RCC 7860 (cell line): ENCODE measurements around the gene PFKFB4.
"Not testable (repeated sequence)": the region's sequence is repeated elsewhere in the genome, so short reads cannot be mapped to it uniquely, and the experiment has no call there.

Experiments
- DNase-seq: peaks from one replicate; pipeline ENCODE4 v3.0.0-alpha.2; 2015; ENCODE audit warnings: low spot score
- FAIRE-seq: peaks from 2 replicates; lab custom pipeline; 2012; peaks lifted over from hg19 to GRCh38; lab: Jason Lieb, UNC

Gene PFKFB4

DNA sequence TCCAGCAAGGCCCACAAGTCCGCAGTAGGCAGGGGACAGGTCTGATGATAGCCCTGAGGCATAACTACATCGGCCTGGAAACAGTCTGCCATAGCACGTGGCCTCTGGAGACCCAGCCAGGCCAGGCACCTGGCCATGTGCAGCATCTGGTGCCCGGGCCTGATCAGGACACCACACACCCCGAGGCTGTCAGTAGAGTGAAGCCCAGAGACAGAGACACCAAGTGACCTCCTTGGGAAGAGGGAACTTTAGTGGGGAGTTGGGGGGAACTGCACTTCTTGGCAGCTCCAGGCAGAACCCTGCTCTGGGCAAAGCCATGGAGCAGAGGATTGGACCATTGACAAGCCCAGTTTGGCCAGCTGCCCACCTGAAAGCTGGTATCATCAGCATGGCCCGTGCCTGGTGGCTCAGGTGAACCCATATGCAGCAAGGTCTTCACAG is 53.9 kb downstream of the PFKFB4 start:
- DNase-seq (no peak), FAIRE-seq (no peak)

DNA sequence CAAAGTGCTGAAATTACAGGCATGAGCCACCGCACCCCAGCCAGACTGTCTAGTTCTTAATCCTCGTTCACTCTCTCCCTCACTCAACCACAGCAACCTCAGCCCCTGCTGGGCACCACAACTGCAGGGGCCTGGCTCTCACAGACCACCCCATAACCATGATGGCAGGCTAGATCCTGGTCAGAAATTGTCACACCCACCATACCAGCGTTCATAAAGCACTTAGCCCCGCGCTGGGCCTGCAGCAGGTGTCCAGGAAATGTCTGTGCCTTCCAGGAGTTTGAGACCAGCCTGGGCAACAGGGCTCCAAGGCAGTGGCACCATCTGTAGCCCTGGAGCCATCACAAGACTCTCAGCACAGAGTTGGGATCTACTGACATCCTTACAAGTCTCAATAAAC is 54.5 kb downstream of the PFKFB4 start:
- no peak for FAIRE-seq
- no peak for DNase-seq

DNA sequence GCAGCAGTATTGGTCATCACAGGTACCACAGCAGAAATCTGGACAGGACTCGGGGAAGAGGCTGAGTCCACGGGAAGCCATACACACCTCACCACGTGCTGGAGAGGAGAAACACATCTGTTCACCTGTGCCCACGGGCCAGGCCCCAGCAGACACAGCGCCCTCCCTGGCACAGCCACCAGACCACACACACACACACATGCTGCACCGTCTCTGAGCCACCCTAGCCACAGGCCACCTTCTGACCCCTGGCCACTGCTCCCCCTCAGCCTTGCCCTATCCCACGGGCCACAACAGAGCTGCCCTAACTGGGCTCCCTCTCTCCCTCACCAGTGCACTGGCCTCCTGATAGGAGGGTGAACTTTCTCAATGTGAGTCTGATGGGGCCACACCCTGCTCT is 55.4 kb downstream of the PFKFB4 start:
- FAIRE-seq: no peak

GRCh38 chr3:48500656-48501055 is 55.9 kb downstream of the PFKFB4 start:
- DNase-seq: no peak
- no peak for FAIRE-seq

More for the DNA sequence above, 55.4 kb downstream of the PFKFB4 start:
- no peak for DNase-seq

GRCh38 chr3:48493203-48493501 is 63.5 kb downstream of the PFKFB4 start:
- no peak for DNase-seq
- FAIRE-seq: no peak

DNA sequence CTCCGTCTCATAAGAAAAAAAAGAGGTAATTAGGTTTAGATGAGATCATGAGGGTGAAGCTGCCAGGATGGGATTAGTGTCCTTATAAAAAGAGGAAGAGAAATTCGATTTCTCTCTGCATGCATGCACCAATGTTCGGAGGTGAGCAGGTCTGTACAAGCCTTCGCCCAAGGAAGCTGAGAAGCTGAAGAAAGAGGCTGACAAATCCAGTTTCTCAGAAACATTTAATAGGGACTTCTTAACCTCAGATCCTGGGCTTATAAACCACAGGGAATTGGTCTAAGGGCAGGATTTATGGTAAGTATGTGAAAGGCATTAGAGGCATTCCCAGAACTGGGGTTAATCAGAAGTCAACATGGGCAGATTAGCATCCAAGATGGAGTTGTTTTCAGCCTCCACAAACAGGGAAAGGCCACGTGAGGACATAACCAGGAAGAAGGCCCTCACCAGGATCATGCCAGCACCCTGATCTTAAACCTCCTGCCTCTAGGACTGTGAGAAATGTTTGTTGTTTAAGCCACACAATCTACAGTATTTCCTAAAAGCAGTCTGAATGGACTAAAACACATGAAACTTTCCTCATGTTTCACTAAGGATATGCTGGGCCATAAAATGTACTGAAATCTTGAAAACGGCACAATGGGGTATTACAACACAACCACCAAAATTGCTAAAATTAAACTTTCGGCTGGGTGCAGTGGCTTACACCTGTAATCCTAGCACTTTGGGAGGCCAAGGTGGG is 64.0 kb downstream of the PFKFB4 start:
- FAIRE-seq: no peak
- DNase-seq: no peak

GRCh38 chr3:48486952-48487351 is 69.7 kb downstream of the PFKFB4 start:
- no peak for FAIRE-seq

GRCh38 chr3:48482822-48483221 is 73.8 kb downstream of the PFKFB4 start:
- not testable (repeated sequence) for FAIRE-seq, DNase-seq

More at GRCh38 chr3:48486952-48487351, 69.7 kb downstream of the PFKFB4 start:
- DNase-seq: no peak

DNA sequence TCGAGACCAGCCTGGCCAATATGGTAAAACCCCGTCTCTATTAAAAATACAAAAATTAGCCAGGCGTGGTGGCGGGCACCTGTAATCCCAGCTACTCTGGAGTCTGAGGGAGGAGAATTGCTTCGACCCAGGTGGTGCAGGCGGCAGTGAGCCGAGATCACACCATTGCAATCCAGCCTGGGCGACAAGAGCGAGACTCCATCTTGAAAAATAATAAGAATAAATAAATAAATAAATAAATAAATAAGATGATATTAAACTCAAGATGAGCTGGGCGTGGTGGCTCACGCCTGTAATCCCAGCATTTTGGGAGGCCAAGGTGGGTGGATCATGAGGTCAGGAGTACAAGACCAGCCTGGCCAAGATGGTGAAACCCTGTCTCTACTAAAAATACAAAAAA is 75.7 kb downstream of the PFKFB4 start:
- DNase-seq, FAIRE-seq: not testable (repeated sequence)

DNA sequence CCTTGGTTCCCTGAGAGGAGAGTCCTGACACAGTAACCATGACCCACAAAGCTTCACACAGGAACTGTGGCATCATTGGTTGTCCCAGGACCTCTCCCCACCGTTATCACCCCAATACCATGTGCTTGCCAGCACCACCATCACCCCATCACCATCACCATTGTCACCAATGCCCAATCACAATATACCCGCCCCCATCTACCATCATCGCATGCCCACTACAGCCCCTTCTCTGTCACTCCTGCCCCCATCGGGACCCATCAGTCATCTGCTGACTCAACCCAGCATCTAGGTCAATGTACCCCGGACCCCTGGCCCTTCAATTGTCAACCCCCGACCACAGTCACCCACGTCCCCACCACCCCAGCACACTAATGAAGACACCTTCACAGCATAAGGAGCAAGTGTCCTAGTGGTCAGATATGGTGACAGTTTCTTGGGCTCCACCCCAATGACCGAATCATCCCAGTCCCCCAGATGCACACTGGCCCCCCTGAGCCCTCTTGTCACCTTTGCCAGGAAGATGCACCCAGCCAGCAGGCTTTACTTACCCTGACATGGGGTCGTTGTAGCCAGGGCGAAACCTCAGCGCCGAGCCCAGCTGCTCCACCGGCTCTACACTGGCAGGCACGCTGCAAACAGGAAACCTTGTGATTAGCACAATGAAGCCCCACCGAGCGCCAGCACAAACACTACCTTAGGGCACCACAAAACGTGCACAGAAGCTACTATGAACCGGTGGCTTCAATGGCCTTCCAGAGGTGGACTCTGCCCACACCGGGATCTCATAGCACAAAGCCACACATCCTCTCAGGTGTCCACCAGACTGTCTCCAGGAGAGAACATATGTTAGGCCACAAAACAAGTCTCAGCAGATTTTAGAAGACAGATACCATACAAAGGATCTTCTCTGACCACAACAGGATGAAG is 77.7 kb downstream of the PFKFB4 start:
- FAIRE-seq (no peak), DNase-seq (no peak)

DNA sequence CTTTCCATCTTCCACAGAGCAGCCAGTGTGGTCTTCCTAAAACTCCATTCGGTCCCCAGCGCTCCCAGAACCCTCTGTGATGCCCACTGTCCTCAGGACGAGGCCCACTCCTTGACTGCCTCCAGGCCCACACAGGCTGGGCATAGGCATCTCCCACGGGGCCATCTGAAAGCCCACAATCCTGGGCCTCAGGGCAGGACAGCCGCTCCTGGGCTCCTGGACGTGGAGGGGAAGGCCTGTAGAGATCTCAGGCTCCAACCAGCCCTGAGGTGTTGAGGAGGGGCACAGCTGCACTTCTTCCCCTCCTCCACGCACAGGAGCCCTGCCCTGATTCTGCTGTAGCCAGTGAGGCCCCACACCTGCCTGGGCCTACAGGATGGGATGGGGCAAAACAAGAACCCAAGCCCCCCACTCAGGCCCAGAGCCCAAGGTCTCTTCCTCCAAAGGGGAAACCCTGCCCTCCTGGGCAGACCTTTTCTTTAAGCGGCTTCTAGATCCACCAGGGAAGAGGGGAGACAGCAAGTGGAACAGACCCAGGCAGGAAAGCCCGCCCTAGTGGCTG is 78.6 kb downstream of the PFKFB4 start:
- DNase-seq: no peak
- no peak for FAIRE-seq

DNA sequence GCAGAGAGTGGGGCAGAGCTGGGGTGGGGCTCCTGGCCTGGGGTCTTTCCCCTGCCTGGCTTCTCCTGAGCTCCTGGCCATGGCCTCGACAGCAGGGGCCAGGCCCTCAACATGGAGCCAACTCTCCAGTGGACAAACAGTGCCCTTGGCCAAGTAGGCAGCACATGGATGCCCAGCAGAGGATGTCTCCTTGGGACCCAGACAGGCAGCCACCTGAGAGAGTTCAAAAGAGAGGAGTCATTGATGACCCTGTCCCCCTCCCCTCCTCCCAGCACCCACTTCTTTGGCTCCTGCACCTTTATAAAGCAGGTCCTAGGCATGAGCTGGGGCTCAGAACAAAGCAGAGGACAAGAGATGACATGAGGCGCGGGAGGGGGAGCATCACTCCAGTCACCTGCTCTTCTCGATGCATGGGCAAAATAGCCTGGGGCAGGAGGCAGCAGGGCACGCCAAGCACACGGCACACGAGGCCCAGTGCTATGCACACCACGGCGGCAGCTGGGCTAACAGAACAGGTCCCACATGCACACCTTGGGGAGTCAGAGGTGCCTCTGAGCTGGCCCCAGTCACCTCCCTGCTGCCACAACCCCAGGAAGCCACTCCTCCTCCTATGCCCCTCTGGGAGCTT is 80.1 kb downstream of the PFKFB4 start:
- FAIRE-seq (no peak), DNase-seq (no peak)

DNA sequence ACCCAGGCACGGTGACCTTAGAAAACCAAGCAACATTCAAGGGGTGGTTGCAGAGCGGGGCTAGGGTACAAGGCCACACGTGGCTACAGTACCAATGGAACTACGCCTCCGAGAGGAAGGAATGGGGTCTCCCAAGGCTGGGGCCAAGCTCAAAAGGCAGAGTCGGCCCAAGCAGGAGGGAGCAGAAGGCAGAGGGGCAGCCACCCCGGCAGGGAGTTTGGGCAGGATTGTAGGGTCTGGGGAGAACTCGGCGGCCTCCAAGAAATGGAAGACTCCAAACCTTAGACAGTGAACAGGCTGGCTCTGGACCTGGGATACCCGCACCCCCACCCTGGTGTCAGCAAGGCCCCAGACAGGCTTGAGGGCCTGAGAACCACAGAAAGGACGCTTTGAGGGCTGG is 81.4 kb downstream of the PFKFB4 start:
- DNase-seq: no peak
- FAIRE-seq: no peak

DNA sequence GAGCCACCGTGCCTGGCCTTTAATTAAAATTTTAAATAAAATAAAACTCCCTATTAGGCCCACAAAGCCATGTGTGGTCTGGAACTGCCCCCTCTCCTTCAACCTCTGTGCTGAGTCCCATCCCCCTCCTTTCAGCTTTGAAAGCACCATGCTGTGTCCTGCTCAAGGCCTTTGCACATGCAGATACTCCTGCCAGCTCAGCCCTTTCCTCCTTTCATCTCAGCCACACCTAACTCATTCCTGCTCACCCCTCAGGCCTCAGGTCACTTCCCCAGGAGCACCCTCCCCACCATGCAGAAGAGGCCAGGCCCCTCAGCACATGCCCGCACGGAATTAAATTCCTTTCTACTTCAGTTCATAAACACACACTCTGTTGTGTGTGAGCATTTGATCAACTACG is 82.0 kb downstream of the PFKFB4 start:
- DNase-seq (no peak), FAIRE-seq (no peak)

GRCh38 chr3:48474031-48474430 is 82.6 kb downstream of the PFKFB4 start:
- FAIRE-seq, DNase-seq: not testable (repeated sequence)

DNA sequence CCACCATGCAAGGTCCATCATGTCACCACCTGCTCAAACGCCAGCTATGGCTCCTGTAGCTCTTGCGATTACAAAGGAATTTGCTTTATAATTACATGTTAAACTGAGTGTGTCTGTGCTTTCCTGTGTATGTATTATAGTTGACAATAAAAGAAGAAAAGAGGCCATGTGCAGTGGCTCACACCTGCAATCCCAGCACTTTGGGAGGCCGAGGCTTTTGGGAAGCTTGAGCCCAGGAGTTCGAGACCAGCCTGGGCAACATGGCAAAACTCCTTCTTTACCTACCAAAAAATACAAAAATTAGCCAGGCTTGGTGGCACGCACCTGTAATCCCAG is 83.0 kb downstream of the PFKFB4 start:
- DNase-seq: no peak
- FAIRE-seq: no peak

DNA sequence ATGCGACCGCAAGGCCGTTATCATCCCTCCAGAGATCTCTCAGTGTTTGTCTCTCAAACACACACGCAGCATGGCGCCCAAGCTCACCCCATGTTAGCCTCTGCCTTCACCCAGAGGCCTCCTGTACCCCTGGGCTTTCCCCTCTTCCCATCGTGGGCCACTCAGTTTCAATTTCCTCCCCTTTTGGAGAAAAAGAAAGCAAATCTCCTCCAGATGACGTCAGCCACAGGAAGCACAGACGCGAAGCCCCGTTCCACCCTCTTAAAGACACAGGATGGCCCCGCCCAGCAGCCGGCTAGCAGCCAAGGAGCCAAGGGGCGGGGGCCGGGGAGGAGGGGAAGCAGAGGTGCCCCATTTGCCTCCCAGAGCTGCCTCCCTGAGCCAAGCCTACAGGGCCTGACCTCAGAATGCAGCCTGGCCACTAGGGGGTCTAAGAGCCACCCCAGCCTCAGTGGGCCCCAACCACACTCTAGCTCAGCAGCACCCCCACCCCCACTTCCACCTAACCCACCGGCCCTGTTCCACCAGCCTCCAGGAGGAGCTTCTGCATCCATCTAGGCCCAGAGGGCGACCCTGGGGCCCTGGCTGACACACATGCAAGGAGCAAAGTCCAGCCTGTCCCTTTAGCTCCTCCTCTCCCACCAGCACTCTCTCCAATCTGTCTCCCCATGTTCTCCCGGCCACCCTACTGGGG is 83.5 kb downstream of the PFKFB4 start:
- FAIRE-seq (peak; percentile 73), DNase-seq (peak; percentile 83)

DNA sequence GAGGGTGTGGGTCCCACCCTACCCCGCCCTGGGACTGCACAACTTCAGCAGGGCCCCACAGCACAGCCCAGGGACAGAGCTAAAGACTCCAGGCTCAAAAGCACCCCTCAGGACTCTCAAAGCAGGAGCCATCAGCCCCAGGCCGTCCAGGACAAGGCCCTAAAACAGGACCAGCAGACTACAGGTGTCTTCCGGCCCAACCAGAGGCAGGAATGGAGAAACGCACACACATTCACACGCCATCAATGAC is 84.0 kb downstream of the PFKFB4 start:
- no peak for FAIRE-seq
- no peak for DNase-seq

DNA sequence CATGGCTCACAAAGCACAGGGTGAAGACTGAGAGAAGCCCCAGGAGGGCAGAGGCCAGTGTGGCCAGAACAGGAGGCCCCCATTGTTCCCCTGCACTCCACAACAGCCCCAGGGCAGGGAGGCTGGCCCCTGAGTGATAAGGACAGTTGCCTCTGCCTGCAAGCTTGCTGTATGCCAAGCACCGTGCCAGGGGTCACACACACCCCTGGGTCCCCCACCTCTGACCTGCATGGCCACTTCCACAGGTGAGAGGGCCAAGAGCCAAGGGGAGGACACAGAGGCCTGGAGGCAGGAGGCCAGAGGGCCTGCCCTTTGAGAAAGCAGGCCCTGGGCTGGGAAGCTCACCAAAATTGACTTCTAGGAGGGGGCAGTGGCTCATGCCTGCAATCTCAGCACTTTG is 86.3 kb downstream of the PFKFB4 start:
- no peak for DNase-seq
- no peak for FAIRE-seq

- FAIRE-seq: no peak
- no peak for DNase-seq
Measured at GRCh38 chr3:48469046-48469915, 87.3 kb downstream of the PFKFB4 start.
